ENCODE results near the gene KIF1B. TPM values are rescaled to one million over a fixed set of nuclear protein-coding genes. Genes with fewer than 3 reads are reported as not detected.
A peak's percentile ranks its signal among the peaks of the same experiment; 100 is the strongest.

The KIF1B gene
- total RNA-seq, 4 donors from 2014 or later: 53.0 to 78.2 (median 64.8) TPM

DNA sequence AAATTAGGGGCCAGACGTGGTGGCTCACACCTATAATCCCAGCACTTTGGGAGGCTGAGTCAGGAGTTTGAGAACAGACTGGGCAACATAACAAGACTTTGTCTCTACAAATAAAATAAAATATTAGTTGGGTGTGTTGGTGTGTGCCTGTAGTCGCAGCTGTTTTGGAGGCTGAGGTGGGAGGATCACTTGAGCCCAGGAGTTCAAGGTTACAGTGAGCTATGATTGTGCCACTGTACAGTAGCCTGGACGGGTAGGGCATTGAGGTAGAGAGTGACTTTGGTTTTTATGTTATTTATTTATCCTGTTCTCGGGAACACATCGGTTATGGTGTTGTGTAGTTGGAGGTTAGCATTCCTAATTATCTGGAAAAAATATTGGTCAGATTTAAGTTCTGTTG lies 19.5 kb downstream of the KIF1B start:
- TF ChIP-seq POLR2A (IDR thresholded peaks at IDR 0.05; ENCODE audit: low read depth): no peak
- no peak for TF ChIP-seq EP300 (IDR thresholded peaks at IDR 0.05)
- TF ChIP-seq, protein P1, sequence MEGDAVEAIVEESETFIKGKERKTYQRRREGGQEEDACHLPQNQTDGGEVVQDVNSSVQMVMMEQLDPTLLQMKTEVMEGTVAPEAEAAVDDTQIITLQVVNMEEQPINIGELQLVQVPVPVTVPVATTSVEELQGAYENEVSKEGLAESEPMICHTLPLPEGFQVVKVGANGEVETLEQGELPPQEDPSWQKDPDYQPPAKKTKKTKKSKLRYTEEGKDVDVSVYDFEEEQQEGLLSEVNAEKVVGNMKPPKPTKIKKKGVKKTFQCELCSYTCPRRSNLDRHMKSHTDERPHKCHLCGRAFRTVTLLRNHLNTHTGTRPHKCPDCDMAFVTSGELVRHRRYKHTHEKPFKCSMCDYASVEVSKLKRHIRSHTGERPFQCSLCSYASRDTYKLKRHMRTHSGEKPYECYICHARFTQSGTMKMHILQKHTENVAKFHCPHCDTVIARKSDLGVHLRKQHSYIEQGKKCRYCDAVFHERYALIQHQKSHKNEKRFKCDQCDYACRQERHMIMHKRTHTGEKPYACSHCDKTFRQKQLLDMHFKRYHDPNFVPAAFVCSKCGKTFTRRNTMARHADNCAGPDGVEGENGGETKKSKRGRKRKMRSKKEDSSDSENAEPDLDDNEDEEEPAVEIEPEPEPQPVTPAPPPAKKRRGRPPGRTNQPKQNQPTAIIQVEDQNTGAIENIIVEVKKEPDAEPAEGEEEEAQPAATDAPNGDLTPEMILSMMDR (IDR thresholded peaks at IDR 0.05): no peak
- no peak for TF ChIP-seq POLR2AphosphoS5 (IDR thresholded peaks at IDR 0.05)
- intact Hi-C loops (cut with DNase I): no loop called here
- H3K4me1 ChIP-seq: peaks cover 32 to 69% (median 52%) of the 10 kb centered on the region in 4 donors
- no peak overlapping the region for H3K4me3 ChIP-seq
- no peaks in the 10 kb centered on the region for H3K9me3 ChIP-seq
- no peak for DNase-seq (ENCODE audit: extremely low spot score)
- H3K27me3 ChIP-seq: no peaks in the 10 kb centered on the region
- no peak overlapping the region for H3K27ac ChIP-seq (replicated peaks in 1 of 4)
- WGBS: 86% methylated on average over 5 of the region's 5 CpGs
- peaks cover 0 to 19% (median 12%) of the 10 kb centered on the region in 4 donors for H3K36me3 ChIP-seq

DNA sequence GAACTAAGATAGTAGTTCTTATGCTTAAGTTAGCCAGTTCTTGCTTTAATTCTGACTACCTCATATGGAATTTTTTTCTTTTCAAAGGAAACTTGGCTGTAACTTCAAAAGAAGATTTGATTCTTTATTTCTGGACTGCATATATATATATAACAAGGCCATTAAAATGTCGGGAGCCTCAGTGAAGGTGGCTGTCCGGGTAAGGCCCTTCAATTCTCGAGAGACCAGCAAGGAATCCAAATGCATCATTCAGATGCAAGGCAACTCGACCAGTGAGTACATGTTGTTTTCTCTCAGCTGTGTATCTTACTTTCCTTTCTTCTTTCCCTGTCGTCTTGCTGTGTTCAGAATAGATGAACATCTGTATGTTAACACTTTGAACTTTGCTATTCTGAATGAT lies 21.8 kb downstream of the KIF1B start:
- no peaks in the 10 kb centered on the region for H3K27me3 ChIP-seq
- intact Hi-C loops (cut with DNase I): no loop called here
- no peaks in the 10 kb centered on the region for H3K9me3 ChIP-seq
- TF ChIP-seq EP300 (IDR thresholded peaks at IDR 0.05) (no peak), POLR2AphosphoS5 (IDR thresholded peaks at IDR 0.05) (no peak), POLR2A (IDR thresholded peaks at IDR 0.05; ENCODE audit: low read depth) (no peak)
- TF ChIP-seq, protein P1 (IDR thresholded peaks at IDR 0.05): no peak
- DNase-seq (ENCODE audit: extremely low spot score): no peak
- H3K4me3 ChIP-seq: no peak overlapping the region
- peak overlapping the region in 2 of 4 donors; percentile 8 to 32 for H3K27ac ChIP-seq (replicated peaks in 1 of 4)
- H3K4me1 ChIP-seq: peaks cover 27 to 67% (median 52%) of the 10 kb centered on the region in 4 donors
- 30% methylated on average over 5 of the region's 5 CpGs for WGBS
- H3K36me3 ChIP-seq: peaks cover 0 to 25% (median 21%) of the 10 kb centered on the region in 4 donors

DNA sequence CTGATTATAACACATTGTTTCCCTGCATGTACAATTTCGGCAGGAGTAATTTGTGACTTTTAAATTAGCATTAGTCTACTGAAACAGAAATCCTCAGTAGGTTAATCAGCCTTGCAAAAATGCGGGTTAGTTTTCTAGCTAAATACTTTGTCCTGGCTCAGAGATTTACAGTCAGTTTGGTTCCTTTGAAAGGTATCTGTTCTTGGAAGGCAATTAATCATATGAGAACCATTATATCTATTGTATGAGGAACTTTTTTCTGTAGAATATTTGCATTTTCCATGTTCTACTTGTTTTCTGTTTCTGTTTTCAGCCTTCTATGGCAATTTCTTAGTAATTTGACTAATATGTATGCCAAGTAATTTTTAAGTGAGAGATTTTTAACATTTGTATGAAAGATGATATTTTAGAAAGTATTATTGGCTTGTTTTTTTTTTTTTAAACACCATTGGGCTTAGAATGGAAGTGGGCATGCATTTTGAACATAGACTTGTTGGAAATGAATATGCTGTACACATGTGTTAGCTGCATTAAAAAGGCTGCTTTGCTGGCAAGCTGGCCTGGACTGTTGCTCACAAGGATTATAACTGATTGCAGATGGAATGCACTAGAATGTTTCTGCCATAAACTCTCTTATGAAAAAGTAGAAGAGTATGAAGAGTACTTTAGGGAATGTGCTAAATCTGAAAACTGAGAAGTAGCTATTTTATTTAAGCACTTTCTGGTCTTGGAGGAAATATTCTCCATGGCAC lies 26.2 kb downstream of the KIF1B start:
- Histone ChIP-seq H3K27ac (replicated peaks in 1 of 4) (no peak overlapping the region), H3K36me3 (peaks cover 0 to 25% (median 21%) of the 10 kb centered on the region in 4 donors), H3K27me3 (no peaks in the 10 kb centered on the region), H3K4me1 (peaks cover 24 to 52% (median 39%) of the 10 kb centered on the region in 4 donors), H3K9me3 (no peaks in the 10 kb centered on the region), H3K4me3 (no peak overlapping the region)
- 67% methylated on average over 2 of the region's 2 CpGs for WGBS
- no peak for DNase-seq (ENCODE audit: extremely low spot score)
- intact Hi-C loops (cut with DNase I): no loop called here
- TF ChIP-seq POLR2AphosphoS5 (IDR thresholded peaks at IDR 0.05) (no peak), EP300 (IDR thresholded peaks at IDR 0.05) (no peak), POLR2A (IDR thresholded peaks at IDR 0.05; ENCODE audit: low read depth) (no peak)
- TF ChIP-seq, protein P1 (IDR thresholded peaks at IDR 0.05): no peak

DNA sequence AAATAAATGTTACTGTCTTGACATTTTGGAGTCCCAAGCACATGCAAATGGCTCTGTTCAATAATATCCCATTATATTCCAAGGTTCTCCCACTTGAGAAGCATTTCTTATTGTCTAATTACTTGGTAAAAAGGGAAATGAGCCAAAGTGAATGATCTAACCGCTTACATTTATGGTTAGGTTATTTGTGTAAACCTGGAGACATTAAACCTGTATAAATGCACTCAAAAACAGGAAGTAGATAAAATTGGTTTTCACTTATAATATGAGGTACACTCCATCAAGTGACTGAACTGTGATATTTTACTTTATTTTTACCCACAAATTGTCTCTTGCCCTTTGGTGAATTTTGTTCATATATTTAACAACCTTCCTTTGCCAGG lies 26.8 kb downstream of the KIF1B start:
- no peak overlapping the region for H3K4me3 ChIP-seq
- H3K9me3 ChIP-seq: no peaks in the 10 kb centered on the region
- no peak for DNase-seq (ENCODE audit: extremely low spot score)
- no peaks in the 10 kb centered on the region for H3K27me3 ChIP-seq
- peaks cover 0 to 25% (median 21%) of the 10 kb centered on the region in 4 donors for H3K36me3 ChIP-seq
- no peak overlapping the region for H3K27ac ChIP-seq (replicated peaks in 1 of 4)
- H3K4me1 ChIP-seq: peaks cover 20 to 53% (median 36%) of the 10 kb centered on the region in 4 donors
- WGBS: 88% methylated on average over 1 of the region's 1 CpG
- intact Hi-C loops (cut with DNase I): no loop called here
- no peak for TF ChIP-seq POLR2AphosphoS5 (IDR thresholded peaks at IDR 0.05)
- no peak for TF ChIP-seq EP300 (IDR thresholded peaks at IDR 0.05)
- TF ChIP-seq, protein P1 (IDR thresholded peaks at IDR 0.05): no peak
- no peak for TF ChIP-seq POLR2A (IDR thresholded peaks at IDR 0.05; ENCODE audit: low read depth)
